Activated T-helper 17 cell treated with anti-CD3 and anti-CD28 coated beads, Interleukin-2, amount 50 U/mL, for 72 hours (primary cell): ENCODE measurements around the gene VAMP4. TPM values are rescaled to one million over a fixed set of nuclear protein-coding genes. Genes with fewer than 3 reads are reported as not detected.
"Not testable (repeated sequence)": the region's sequence is repeated elsewhere in the genome, so short reads cannot be mapped to it uniquely, and the experiment has no call there.

Experiments
- ATAC-seq: fragments of 150-1000 bp; cut with Tn5 transposase; replicated peaks from 2 replicates; pipeline ENCODE4 v1.10.0; 2021; ENCODE audit warnings: mild to moderate bottlenecking, moderate library complexity
- H3K27ac Mint-ChIP-seq: one replicate; pipeline ENCODE4 v1.8.0; 2022; ENCODE audit warnings: mixed read lengths
- H3K27me3 Mint-ChIP-seq: one replicate; pipeline ENCODE4 v1.8.0; 2022; ENCODE audit warnings: mixed read lengths
- H3K36me3 Mint-ChIP-seq: one replicate; pipeline ENCODE4 v1.8.0; 2022; ENCODE audit warnings: low read depth, mild to moderate bottlenecking, mixed read lengths
- H3K4me1 Mint-ChIP-seq: one replicate; pipeline ENCODE4 v1.8.0; 2022; ENCODE audit warnings: mixed read lengths
- H3K4me3 Mint-ChIP-seq: one replicate; pipeline ENCODE4 v1.8.0; 2022; ENCODE audit warnings: mild to moderate bottlenecking, mixed read lengths
- H3K9me3 Mint-ChIP-seq: one replicate; pipeline ENCODE4 v1.8.0; 2022; ENCODE audit warnings: mixed read lengths
- total RNA-seq, 2 donors: library from RNA; stranded (reverse); gene quantifications; one replicate each; pipeline ENCODE4 v1.2.3, GENCODE V29; 2022

The VAMP4 gene
- total RNA-seq, 2 donors from 2014 or later, result 14.4 to 16.3 TPM

- no peak overlapping the region for H3K4me3 Mint-ChIP-seq
These were observed 80.7 kb downstream of the VAMP4 start for GRCh38 chr1:171661076-171661650.

GRCh38 chr1:171656206-171656605 is 85.7 kb downstream of the VAMP4 start:
- peak overlapping the region; percentile 78 for H3K4me3 Mint-ChIP-seq
- not testable (repeated sequence) for H3K36me3 Mint-ChIP-seq, H3K9me3 Mint-ChIP-seq, H3K27me3 Mint-ChIP-seq, ATAC-seq, H3K4me1 Mint-ChIP-seq
- peak overlapping the region; percentile 81 for H3K27ac Mint-ChIP-seq

More at GRCh38 chr1:171661076-171661650, 80.7 kb downstream of the VAMP4 start:
- no peaks in the 10 kb centered on the region for H3K4me1 Mint-ChIP-seq
- H3K36me3 Mint-ChIP-seq, result no peaks in the 10 kb centered on the region
- ATAC-seq, result no peak
- no peak overlapping the region for H3K27ac Mint-ChIP-seq
- no peaks in the 10 kb centered on the region for H3K27me3 Mint-ChIP-seq
- no peaks in the 10 kb centered on the region for H3K9me3 Mint-ChIP-seq

- peak; percentile 23 for ATAC-seq
- no peaks in the 10 kb centered on the region for H3K9me3 Mint-ChIP-seq
- peaks cover 7% of the 10 kb centered on the region for H3K4me1 Mint-ChIP-seq
- H3K36me3 Mint-ChIP-seq, result no peaks in the 10 kb centered on the region
- H3K4me3 Mint-ChIP-seq, result peak overlapping the region; percentile 78
- peak overlapping the region; percentile 81 for H3K27ac Mint-ChIP-seq
- no peaks in the 10 kb centered on the region for H3K27me3 Mint-ChIP-seq
These were observed 86.1 kb downstream of the VAMP4 start for GRCh38 chr1:171655746-171656116.

- Mint-ChIP-seq H3K9me3 (no peaks in the 10 kb centered on the region), H3K27me3 (no peaks in the 10 kb centered on the region), H3K27ac (peak overlapping the region; percentile 81), H3K4me1 (peaks cover 7% of the 10 kb centered on the region), H3K36me3 (no peaks in the 10 kb centered on the region), H3K4me3 (peak overlapping the region; percentile 78)
- peak; percentile 95 for ATAC-seq
These were observed 86.7 kb downstream of the VAMP4 start for GRCh38 chr1:171654942-171655745.

- Mint-ChIP-seq H3K36me3 (no peaks in the 10 kb centered on the region), H3K4me3 (peak overlapping the region; percentile 78), H3K4me1 (peaks cover 7% of the 10 kb centered on the region), H3K27me3 (no peaks in the 10 kb centered on the region), H3K9me3 (no peaks in the 10 kb centered on the region), H3K27ac (no peak overlapping the region)
- ATAC-seq, result no peak
These were observed 87.5 kb downstream of the VAMP4 start for GRCh38 chr1:171654201-171654941.

- Mint-ChIP-seq H3K4me1 (peaks cover 7% of the 10 kb centered on the region), H3K27ac (no peak overlapping the region), H3K4me3 (no peak overlapping the region), H3K36me3 (no peaks in the 10 kb centered on the region), H3K27me3 (no peaks in the 10 kb centered on the region), H3K9me3 (no peaks in the 10 kb centered on the region)
- ATAC-seq, result no peak
These were observed 88.1 kb downstream of the VAMP4 start for GRCh38 chr1:171653796-171654195.

GRCh38 chr1:171652234-171652822 is 89.5 kb downstream of the VAMP4 start, which contains the start of gene MYOC:
MYOC (minus strand) TSS chr1:171652688; CDS start chr1:171652611, 77 bp downstream.
- peaks cover 7% of the 10 kb centered on the region for H3K4me1 Mint-ChIP-seq
- no peaks in the 10 kb centered on the region for H3K36me3 Mint-ChIP-seq
- no peaks in the 10 kb centered on the region for H3K9me3 Mint-ChIP-seq
- no peak within 1 kb of the TSS for H3K4me3 Mint-ChIP-seq
- no peak for ATAC-seq
- no peak within 1 kb of the TSS for H3K27ac Mint-ChIP-seq
- H3K27me3 Mint-ChIP-seq, result no peaks in the 10 kb centered on the region

Other genes with a start within 250 kb of the VAMP4 start
- gene MYOCOS, start 119.8 kb downstream of the VAMP4 start, total RNA-seq, result under 1 TPM in 1 of 2 donors, not detected in 1; 0.11 TPM
- not detected for gene MYOC, start 89.4 kb downstream of the VAMP4 start, total RNA-seq
- gene METTL13, start 39.6 kb upstream of the VAMP4 start, total RNA-seq, result 10 to 100 TPM; 77.7 to 83.1 TPM
- gene DNM3, start 99.4 kb upstream of the VAMP4 start, total RNA-seq, result 1 to 10 TPM; 3.0 to 5.8 TPM